Stimulated activated CD4-positive, alpha-beta T cell treated with anti-CD3 and anti-CD28 coated beads, Interleukin-4, amount 100 ng/mL, for 24 hours (primary cell): Measurements from ENCODE around the gene CXCR3.
"Not testable (repeated sequence)": the region's sequence is repeated elsewhere in the genome, so short reads cannot be mapped to it uniquely, and the experiment has no call there.

Experiments
- DNase-seq: peaks from one replicate; pipeline ENCODE4 v3.0.0-alpha.2; 2020

The CXCR3 gene

GRCh38 chrX:71636438-71637252 lies 18.3 kb upstream of the CXCR3 start:
- no peak for DNase-seq

GRCh38 chrX:71634366-71634765 lies 16.1 kb upstream of the CXCR3 start:
- no peak for DNase-seq

GRCh38 chrX:71632923-71633657 lies 14.8 kb upstream of the CXCR3 start:
- no peak for DNase-seq

- no peak for DNase-seq
Observed at GRCh38 chrX:71629467-71629866, 11.2 kb upstream of the CXCR3 start.

GRCh38 chrX:71627588-71628404 lies 9.5 kb upstream of the CXCR3 start:
- no peak for DNase-seq

GRCh38 chrX:71626576-71626975 lies 8.3 kb upstream of the CXCR3 start:
- DNase-seq, result no peak

GRCh38 chrX:71625471-71625870 lies 7.2 kb upstream of the CXCR3 start:
- DNase-seq, result no peak

GRCh38 chrX:71623714-71624113 lies 5.4 kb upstream of the CXCR3 start:
- DNase-seq, result no peak

- peak; percentile 72 for DNase-seq
Observed at GRCh38 chrX:71622576-71623450, 4.5 kb upstream of the CXCR3 start.

GRCh38 chrX:71622032-71622575 lies 3.8 kb upstream of the CXCR3 start:
- DNase-seq, result no peak

- no peak for DNase-seq
Observed at GRCh38 chrX:71621603-71622002, 3.3 kb upstream of the CXCR3 start.

- DNase-seq, result no peak
Observed at GRCh38 chrX:71619986-71620385, 1.7 kb upstream of the CXCR3 start.

GRCh38 chrX:71619193-71619592 lies 882 bp upstream of the CXCR3 start:
- peak; percentile 81 for DNase-seq

GRCh38 chrX:71618787-71619186 lies 476 bp upstream of the CXCR3 start:
- no peak for DNase-seq

GRCh38 chrX:71617742-71618141 lies 569 bp downstream of the CXCR3 start:
- no peak for DNase-seq

- no peak for DNase-seq
Observed at GRCh38 chrX:71616672-71617529, 1.4 kb downstream of the CXCR3 start.

- no peak for DNase-seq
Observed at GRCh38 chrX:71615954-71616353, 2.4 kb downstream of the CXCR3 start.

- no peak for DNase-seq
Observed at GRCh38 chrX:71615056-71615455, 3.3 kb downstream of the CXCR3 start.

GRCh38 chrX:71612256-71612655 lies 6.1 kb downstream of the CXCR3 start:
- DNase-seq, result no peak

- DNase-seq, result not testable (repeated sequence)
Observed at GRCh38 chrX:71611736-71612135, 6.6 kb downstream of the CXCR3 start.

- DNase-seq, result no peak
Observed at GRCh38 chrX:71609095-71609750, 9.1 kb downstream of the CXCR3 start.
